Measurements from ENCODE around the gene KLK14. TPM values are rescaled to one million over a fixed set of nuclear protein-coding genes. Genes with fewer than 3 reads are reported as not detected.

The KLK14 gene, protein sequence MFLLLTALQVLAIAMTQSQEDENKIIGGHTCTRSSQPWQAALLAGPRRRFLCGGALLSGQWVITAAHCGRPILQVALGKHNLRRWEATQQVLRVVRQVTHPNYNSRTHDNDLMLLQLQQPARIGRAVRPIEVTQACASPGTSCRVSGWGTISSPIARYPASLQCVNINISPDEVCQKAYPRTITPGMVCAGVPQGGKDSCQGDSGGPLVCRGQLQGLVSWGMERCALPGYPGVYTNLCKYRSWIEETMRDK
- total RNA-seq, result not detected in 2 replicates

DNA sequence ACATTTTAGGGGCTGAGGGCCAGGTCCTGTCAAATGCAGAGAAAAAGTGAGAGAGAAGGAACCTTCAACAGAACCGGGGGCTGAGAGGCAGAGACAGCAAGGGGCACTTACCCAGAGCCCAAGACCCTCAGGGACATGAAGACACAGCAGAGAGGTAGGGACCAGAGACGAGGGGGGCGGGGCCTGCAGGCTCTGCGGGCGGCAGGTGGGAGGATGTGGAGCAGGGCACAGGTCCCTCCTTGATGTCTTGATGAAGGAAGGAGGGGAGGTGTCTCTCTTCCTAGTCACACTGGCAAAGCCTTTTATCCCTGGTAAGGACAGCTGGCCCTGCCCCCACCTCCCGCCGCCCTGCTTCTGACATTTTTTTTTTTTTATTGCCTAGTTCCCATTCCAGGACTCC, at the start of gene KLK14:
TSS of gene KLK14 (minus strand) at position 277 of the 400 bp plus-strand sequence. CDS start at position 4, 273 bp downstream.

GRCh38 chr19:51124729-51125128, 42.0 kb upstream of the KLK14 start, which contains the start of gene SIGLEC9:
Gene SIGLEC9, plus strand, starts transcription at chr19:51124906. Its CDS starts 69 bp downstream, at chr19:51124975.

GRCh38 chr19:51108066-51108804, 25.5 kb upstream of the KLK14 start, which contains the start of gene CTU1:
Gene CTU1, minus strand, starts transcription at chr19:51108409. Its CDS starts 3,840 bp downstream, at chr19:51104569.

DNA sequence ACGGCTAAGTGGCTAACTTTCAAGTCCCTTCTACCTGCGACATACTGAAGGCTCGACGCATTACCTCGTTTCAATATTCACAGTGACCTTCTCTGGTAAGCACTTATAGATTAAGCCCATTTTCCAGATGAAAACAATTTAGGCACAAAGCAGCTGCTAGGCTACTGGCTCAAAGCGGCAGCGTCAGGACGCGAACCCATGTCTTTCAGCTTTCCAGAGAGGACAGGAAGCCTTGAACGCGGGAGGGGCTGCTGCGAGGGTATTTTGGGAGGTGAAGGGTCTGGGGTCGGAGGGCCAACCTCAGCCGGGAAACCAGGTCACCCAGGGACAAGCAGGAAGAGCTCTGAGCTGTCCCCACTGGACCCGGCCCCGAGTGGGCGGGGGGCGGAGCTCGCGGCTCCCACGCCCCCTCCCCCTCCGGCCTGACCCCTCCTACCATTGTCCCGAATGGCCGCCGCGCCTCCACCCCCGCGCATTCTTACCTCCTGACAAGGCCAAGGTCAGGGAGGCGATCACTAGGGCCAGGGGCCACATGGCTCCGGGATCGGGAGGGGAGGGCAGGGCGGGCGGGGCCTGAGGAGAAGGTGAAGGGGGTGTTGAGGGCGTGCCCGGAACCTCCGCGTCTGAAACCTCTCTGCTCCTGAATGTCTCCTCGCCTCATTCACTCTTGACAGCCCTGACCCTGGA, 18.0 kb downstream of the KLK14 start, which contains the start of gene KLK13:
TSS of gene KLK13 (minus strand) at position 559 of the 687 bp plus-strand sequence. CDS start at position 534, 25 bp downstream.

DNA sequence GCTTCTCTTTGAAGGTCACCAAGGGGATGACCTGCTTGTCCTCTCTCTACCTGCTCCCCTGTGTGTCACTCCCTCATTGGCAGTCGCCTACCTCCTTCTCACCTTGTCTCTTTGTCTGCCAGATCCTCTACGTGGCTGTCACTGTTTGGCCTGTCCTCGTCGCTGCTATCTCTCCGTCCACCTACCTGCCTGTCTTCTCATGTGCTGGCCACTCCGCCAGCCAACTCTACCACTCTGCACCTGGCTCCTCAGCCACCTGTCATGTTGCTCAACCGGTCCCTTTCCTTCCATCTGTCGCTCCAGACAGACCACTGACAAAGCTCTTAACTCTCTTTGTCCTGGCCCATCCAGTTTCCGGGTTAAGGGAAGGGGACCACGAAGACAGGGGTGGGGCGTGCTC, 48.0 kb downstream of the KLK14 start, which contains the start of gene KLK12:
TSS of gene KLK12 (minus strand) at position 299 of the 400 bp plus-strand sequence. CDS start 381 bp downstream, outside the sequence.

Other genes with a start within 250 kb of the KLK14 start
- gene KLK15, start 249.3 kb downstream of the KLK14 start, total RNA-seq, result not detected in 2 replicates
- gene KLK3, start 228.0 kb downstream of the KLK14 start, total RNA-seq, result not detected in 2 replicates
- gene KLK2, start 209.4 kb downstream of the KLK14 start, total RNA-seq, result not detected in 2 replicates
- not detected in 2 replicates for gene KLK4, start 171.5 kb downstream of the KLK14 start, total RNA-seq
- gene KLK5, start 129.8 kb downstream of the KLK14 start, total RNA-seq, result not detected in 2 replicates
- not detected in 2 replicates for gene KLK6, start 113.3 kb downstream of the KLK14 start, total RNA-seq
- not detected in 2 replicates for gene KLK7, start 99.0 kb downstream of the KLK14 start, total RNA-seq
- not detected in 2 replicates for gene KLK8, start 81.3 kb downstream of the KLK14 start, total RNA-seq
- gene KLK10, start 63.2 kb downstream of the KLK14 start, total RNA-seq, result not detected in 2 replicates
- not detected in 2 replicates for gene KLK11, start 56.3 kb downstream of the KLK14 start, total RNA-seq
- not detected in 2 replicates for gene KLK12, start 47.9 kb downstream of the KLK14 start, total RNA-seq
- not detected in 2 replicates for gene KLK13, start 17.8 kb downstream of the KLK14 start, total RNA-seq
- gene CTU1, start 25.5 kb upstream of the KLK14 start, total RNA-seq, result 12.1 and 14.8 TPM in 2 replicates
- gene SIGLEC9, start 42.0 kb upstream of the KLK14 start, total RNA-seq, result not detected in 2 replicates
- not detected in 2 replicates for gene SIGLEC7, start 59.4 kb upstream of the KLK14 start, total RNA-seq
- gene CD33, start 142.2 kb upstream of the KLK14 start, total RNA-seq, result not detected in 2 replicates
- not detected in 2 replicates for gene SIGLECL1, start 168.2 kb upstream of the KLK14 start, total RNA-seq
- not detected in 2 replicates for gene IGLON5, start 228.8 kb upstream of the KLK14 start, total RNA-seq

All from mammary microvascular endothelial cell (primary cell).